Fibroblast of skin of right quadriceps (primary cell): ENCODE measurements around the gene PPCS.
"Not testable (repeated sequence)": the region's sequence is repeated elsewhere in the genome, so short reads cannot be mapped to it uniquely, and the experiment has no call there.

Source experiments
- DNase-seq: peaks from one replicate; pipeline ENCODE4 v3.0.0-alpha.2; 2013

PPCS gene

GRCh38 chr1:42454403-42454802 is 1.9 kb upstream of the PPCS start:
- DNase-seq: no peak

DNA sequence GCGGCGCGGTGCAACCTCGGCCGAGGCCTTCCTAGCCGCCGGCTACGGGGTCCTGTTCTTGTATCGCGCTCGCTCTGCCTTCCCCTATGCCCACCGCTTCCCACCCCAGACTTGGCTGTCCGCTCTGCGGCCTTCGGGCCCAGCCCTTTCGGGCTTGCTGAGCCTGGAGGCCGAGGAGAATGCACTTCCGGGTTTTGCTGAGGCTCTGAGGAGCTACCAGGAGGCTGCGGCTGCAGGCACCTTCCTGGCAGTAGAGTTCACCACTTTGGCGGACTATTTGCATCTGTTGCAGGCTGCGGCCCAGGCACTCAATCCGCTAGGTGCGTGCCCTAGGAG is 379 bp downstream of the PPCS start:
- DNase-seq: peak; percentile 56

- DNase-seq: no peak
These were observed 4.9 kb downstream of the PPCS start for GRCh38 chr1:42461196-42461595.

DNA sequence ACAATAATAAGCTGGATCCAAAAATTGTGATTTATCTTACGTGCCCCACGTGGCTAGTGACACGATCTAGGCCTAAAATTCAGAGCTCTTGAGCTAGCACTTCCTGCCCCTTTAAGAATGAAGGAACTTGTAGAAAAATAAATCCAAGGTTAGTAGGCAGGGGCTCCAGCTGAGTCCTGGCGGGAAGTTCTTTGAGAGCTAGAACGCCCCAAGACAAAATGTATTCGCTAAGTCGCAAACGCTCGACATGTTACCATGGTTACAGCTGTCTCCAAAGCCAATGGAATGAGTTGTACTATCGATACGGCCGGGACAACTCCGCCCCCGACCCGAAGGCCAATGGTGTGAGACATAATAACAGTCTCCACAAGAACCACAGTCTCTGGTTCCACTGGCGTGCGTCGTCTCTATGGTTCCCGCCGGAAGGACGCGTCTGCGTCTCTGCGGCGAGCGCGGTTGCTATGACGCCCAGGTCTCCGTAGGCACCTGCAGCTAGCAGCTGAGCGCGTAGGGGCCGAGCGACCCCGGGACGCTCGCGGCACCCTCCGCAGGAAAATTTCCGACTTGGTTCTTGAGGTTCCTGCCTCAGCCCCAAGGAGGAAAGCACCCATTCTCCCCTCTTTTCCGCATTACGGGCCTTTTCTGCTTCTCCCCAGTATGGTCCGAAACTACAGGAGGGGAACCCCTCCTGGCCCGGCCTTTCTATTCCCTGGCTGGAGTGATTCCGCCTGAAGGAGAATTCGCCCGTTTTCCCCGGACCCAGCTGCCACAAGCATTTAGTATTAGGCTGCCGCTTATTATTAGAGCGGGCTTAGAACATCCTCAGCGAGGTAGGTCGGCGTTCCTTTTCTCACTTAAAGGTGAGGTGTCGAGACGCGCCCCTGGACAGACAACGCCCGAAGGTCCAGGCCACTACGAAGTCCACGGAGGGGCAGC is 6.8 kb downstream of the PPCS start, which contains the start of gene CCDC30:
Gene CCDC30, plus strand, starts transcription at position 459 of the 936 bp plus-strand sequence. CDS start 17,266 bp downstream, outside the sequence.
- peak; percentile 98 for DNase-seq

DNA sequence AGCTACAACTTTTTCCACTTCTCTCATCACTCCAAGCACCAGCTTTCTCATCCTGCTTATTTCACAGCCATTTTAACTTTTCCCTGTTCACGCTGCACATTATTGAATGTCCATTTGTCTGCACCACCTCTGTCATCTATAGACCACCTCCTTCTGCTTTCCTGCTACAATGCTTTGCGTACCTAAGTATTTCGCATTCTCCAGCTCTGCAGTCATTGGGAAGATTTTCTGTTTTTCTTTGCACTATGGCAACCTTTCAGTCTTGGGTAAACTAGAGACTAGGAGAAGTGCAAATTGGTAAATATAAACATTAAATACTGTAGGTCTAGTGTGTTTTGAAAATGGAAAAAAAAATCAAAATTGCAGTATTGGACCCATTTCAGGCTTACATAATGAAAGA is 7.6 kb downstream of the PPCS start:
- DNase-seq: no peak

GRCh38 chr1:42466030-42466429 is 9.7 kb downstream of the PPCS start:
- DNase-seq: no peak

DNA sequence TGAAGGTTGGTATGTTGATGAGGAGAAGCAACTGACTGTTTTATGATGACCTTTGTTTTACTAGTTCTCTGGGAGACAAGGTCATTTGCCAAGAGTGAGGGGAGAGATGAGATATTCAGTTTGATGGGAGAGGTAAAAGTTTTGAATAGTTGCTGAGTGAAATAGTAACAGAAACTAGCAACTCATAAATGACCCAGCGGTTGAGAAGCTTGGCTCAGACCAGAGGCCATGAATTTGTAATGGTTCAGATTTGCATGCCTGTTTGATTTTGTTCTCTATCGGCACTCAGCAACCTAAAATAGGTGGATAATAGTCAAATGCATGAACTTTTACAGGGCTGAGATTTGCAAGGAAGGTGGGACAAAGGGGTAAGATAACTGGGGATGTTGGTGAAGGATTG is 13.4 kb downstream of the PPCS start:
- DNase-seq: no peak

GRCh38 chr1:42476605-42477004 is 20.3 kb downstream of the PPCS start:
- DNase-seq: no peak

- not testable (repeated sequence) for DNase-seq
These were observed 21.0 kb downstream of the PPCS start for GRCh38 chr1:42477354-42477753.

- no peak for DNase-seq
These were observed 21.4 kb downstream of the PPCS start for GRCh38 chr1:42477775-42478174.

DNA sequence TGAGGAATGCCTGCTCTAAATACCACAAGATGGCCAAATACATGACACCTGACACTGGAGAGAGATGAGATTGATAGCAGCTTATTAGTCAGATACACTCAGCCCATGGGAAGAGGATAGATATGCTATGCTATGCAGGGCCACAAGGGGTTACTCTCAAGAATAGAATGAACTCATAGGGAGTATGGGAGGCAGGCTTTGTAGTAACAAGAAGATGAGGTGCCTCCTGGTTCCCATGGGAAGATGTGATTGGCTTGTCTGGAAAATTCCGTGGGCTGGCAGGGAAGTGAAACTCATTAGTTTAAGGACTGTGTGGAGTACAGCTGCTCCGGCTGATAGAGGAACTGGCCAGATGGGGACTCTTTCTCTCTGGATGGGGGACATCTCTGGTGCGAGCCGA is 23.3 kb downstream of the PPCS start:
- DNase-seq: peak; percentile 14

DNA sequence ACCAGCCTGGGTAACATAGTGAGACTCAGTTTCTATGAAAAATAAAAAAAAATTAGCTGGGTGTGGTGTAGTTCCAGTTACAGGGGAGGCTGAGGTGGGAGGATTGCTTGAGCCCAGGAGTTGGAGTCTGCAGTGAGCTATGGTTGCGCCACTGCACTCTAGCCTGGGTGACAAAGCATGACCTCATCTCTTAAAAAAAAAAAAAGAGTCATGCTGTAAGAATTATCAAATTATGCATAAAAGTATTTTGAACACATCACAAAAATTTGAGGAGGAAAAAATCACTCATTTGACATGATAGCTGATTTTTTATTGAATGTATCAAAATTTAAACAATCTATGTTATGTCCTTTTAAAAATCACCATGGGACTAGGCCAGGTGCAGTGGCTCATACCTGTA is 24.6 kb downstream of the PPCS start:
- DNase-seq: no peak

GRCh38 chr1:42482635-42483153 is 26.4 kb downstream of the PPCS start:
- no peak for DNase-seq

GRCh38 chr1:42484382-42484781 is 28.0 kb downstream of the PPCS start:
- DNase-seq: peak; percentile 89

DNA sequence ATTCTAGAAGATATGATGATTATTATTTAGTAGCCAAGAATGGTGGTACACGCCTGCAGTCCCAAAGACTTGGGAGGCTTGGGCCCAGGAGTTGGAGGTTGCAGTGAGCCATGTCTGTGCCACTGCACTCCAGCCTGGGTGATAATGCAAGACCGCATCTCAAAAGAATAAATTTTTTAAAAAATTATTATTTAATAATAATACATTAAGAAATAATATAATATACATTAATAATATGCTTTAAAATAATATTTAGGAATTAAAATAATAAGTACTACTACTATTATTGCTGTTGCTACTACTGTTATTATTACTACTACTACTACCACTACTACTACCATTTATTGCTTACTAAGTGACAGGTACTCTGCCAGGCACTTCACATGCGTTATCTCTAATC is 33.9 kb downstream of the PPCS start:
- DNase-seq: no peak

GRCh38 chr1:42502031-42502430 is 45.7 kb downstream of the PPCS start:
- not testable (repeated sequence) for DNase-seq

DNA sequence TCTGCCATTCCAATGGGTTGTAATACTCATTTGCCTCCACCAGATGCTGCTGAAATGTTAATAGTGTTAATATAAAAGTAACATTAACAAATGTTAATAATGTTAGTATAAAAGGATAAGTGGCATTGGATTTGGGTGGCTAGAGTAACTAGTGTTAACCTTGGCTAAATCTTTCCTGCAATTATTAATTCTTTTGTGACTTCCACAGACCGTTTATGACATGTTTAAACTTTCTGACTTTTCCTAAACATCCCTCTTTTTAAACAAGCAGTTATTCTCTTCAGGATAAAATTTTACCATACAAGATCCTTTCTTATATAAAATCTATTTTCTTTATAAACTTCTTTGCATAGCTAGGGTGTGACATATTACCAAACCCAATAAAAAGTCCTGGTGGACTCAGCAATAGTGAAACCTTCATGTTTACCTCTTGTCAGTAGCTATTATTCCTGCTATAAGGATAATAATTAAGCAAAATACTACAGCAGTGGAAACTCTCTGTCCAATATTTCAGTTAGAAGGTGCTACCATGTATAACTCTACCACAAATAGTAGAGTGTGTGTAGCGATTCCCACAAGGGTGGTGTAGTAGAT is 48.3 kb downstream of the PPCS start:
- DNase-seq: no peak

GRCh38 chr1:42506576-42506975 is 50.2 kb downstream of the PPCS start:
- DNase-seq: no peak
